Gastrocnemius medialis (tissue), 4 donors: ENCODE measurements around the gene KCNK3. TPM values are rescaled to one million over a fixed set of nuclear protein-coding genes. Genes with fewer than 3 reads are reported as not detected.

Experiments
- ATAC-seq, 2 donors: fragments of 150-250 bp; one replicate each; pipeline ENCODE4 v1.9.1; 2016
- DNase-seq, 2 donors: peaks; one replicate each; pipeline ENCODE4 v3.0.0-alpha.2; 2019
- H3K27ac ChIP-seq, 4 donors: fragments of 200-600 bp; sonication (generic); 1 replicate in 1 of 4; 2 replicates in 3 of 4; pipeline ENCODE4 v1.5.1; 2016 to 2018; ENCODE audit warnings: mild to moderate bottlenecking in 2 of 4, moderate library complexity in 1 of 4
- H3K27me3 ChIP-seq, 3 donors: fragments of 200-600 bp; sonication (generic) in 2 of 3; 1 replicate in 1 of 3; 2 replicates in 2 of 3; pipeline versions ENCODE4 v1.5.1 to v1.6.0; 2016 to 2019; ENCODE audit warnings: mild to moderate bottlenecking in 1 of 3, moderate library complexity in 1 of 3
- H3K36me3 ChIP-seq, 2 donors: fragments of 200-600 bp; sonication (generic) in 1 of 2; one replicate each; pipeline ENCODE4 v1.5.1; 2017 to 2018
- H3K4me1 ChIP-seq, 2 donors: fragments of 200-600 bp; sonication (generic) in 1 of 2; one replicate each; pipeline ENCODE4 v1.5.1; 2016 to 2017; ENCODE audit warnings: mild to moderate bottlenecking in 2 of 2
- H3K4me3 ChIP-seq, 4 donors: fragments of 200-600 bp; sonication (generic) in 3 of 4; 1 replicate in 1 of 4; 2 replicates in 3 of 4; pipeline ENCODE4 v1.5.1; 2016 to 2019; ENCODE audit warnings: mild to moderate bottlenecking in 2 of 4
- H3K9me3 ChIP-seq, 3 donors: fragments of 200-600 bp; sonication (generic) in 2 of 3; 1 replicate in 1 of 3; 2 replicates in 2 of 3; pipeline ENCODE4 v1.5.1; 2016 to 2019
- POLR2A ChIP-seq, 2 donors: fragments of 450-650 bp; IDR thresholded peaks; one replicate each; pipeline ENCODE4 v1.6.1; 2017; ENCODE audit warnings: antibody characterized with exemption in 2 of 2, mild to moderate bottlenecking in 2 of 2, moderate library complexity in 2 of 2
- in situ Hi-C, 4 donors: fragments of 200-750 bp; cut with MboI; loops; one replicate each; pipeline versions ENCODE4 v1.15.0 to v1.8.0; 2017; ENCODE audit warnings: low sequenced_read_pairs in 4 of 4
- intact Hi-C: fragments of 100-400 bp; cut with DNase I; formaldehyde crosslinking; loops from one replicate; pipeline ENCODE4 v1.15.1; 2023; ENCODE audit warnings: low total_unique reads
- total RNA-seq, 4 donors: library from RNA; depleted of rRNA; stranded (reverse); fragments of >200 nt; gene quantifications; one replicate each; pipeline versions ENCODE4 v1.1.0 to v1.2.3, GENCODE V29; 2016
- TF ChIP-seq, protein P1 (sequence below), 5 experiments: fragments of 450-650 bp in 3 of 5; fragments of 200-600 bp in 2 of 5; sonication (generic) in 2 of 5; IDR thresholded peaks in 4 of 5; conservative IDR thresholded peaks in 1 of 5; 1 replicate in 4 of 5; 2 replicates in 1 of 5; pipeline ENCODE4 v1.5.1; 2016 to 2019; ENCODE audit warnings: antibody characterized with exemption in 5 of 5, mild to moderate bottlenecking in 3 of 5, moderate library complexity in 3 of 5

KCNK3 gene
- total RNA-seq, 4 donors from 2014 or later = 0.80 to 11.6 (median 1.2) TPM

GRCh38 chr2:26672112-26672817, 20.3 kb upstream of the KCNK3 start:
- intact Hi-C loops (no loop called here), in situ Hi-C loops (no loop called here)
- no peaks in the 10 kb centered on the region for H3K9me3 ChIP-seq
- H3K36me3 ChIP-seq = no peaks in the 10 kb centered on the region
- H3K27ac ChIP-seq = no peak overlapping the region
- peaks cover 0 to 10% (median 0%) of the 10 kb centered on the region in 3 donors for H3K27me3 ChIP-seq
- ATAC-seq = no peak
- H3K4me1 ChIP-seq = no peaks in the 10 kb centered on the region
- H3K4me3 ChIP-seq = no peak overlapping the region
- TF ChIP-seq POLR2A (IDR thresholded peaks at IDR 0.05) = no peak
- TF ChIP-seq, protein P1, sequence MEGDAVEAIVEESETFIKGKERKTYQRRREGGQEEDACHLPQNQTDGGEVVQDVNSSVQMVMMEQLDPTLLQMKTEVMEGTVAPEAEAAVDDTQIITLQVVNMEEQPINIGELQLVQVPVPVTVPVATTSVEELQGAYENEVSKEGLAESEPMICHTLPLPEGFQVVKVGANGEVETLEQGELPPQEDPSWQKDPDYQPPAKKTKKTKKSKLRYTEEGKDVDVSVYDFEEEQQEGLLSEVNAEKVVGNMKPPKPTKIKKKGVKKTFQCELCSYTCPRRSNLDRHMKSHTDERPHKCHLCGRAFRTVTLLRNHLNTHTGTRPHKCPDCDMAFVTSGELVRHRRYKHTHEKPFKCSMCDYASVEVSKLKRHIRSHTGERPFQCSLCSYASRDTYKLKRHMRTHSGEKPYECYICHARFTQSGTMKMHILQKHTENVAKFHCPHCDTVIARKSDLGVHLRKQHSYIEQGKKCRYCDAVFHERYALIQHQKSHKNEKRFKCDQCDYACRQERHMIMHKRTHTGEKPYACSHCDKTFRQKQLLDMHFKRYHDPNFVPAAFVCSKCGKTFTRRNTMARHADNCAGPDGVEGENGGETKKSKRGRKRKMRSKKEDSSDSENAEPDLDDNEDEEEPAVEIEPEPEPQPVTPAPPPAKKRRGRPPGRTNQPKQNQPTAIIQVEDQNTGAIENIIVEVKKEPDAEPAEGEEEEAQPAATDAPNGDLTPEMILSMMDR (IDR thresholded peaks at IDR 0.05 in 4 of 5, conservative IDR thresholded peaks at IDR 0.05 in 1 of 5) = no peak
- DNase-seq = no peak

- Histone ChIP-seq H3K27me3 (peaks cover 0 to 10% (median 3%) of the 10 kb centered on the region in 3 donors), H3K36me3 (no peaks in the 10 kb centered on the region), H3K4me3 (no peak overlapping the region), H3K27ac (no peak overlapping the region), H3K9me3 (no peaks in the 10 kb centered on the region), H3K4me1 (no peaks in the 10 kb centered on the region)
- TF ChIP-seq POLR2A (IDR thresholded peaks at IDR 0.05) = no peak
- TF ChIP-seq, protein P1 (IDR thresholded peaks at IDR 0.05 in 4 of 5, conservative IDR thresholded peaks at IDR 0.05 in 1 of 5) = no peak
- ATAC-seq (no peak), DNase-seq (no peak)
- in situ Hi-C loops (no loop called here), intact Hi-C loops (no loop called here)
These were observed 19.6 kb upstream of the KCNK3 start for GRCh38 chr2:26672818-26673393.

DNA sequence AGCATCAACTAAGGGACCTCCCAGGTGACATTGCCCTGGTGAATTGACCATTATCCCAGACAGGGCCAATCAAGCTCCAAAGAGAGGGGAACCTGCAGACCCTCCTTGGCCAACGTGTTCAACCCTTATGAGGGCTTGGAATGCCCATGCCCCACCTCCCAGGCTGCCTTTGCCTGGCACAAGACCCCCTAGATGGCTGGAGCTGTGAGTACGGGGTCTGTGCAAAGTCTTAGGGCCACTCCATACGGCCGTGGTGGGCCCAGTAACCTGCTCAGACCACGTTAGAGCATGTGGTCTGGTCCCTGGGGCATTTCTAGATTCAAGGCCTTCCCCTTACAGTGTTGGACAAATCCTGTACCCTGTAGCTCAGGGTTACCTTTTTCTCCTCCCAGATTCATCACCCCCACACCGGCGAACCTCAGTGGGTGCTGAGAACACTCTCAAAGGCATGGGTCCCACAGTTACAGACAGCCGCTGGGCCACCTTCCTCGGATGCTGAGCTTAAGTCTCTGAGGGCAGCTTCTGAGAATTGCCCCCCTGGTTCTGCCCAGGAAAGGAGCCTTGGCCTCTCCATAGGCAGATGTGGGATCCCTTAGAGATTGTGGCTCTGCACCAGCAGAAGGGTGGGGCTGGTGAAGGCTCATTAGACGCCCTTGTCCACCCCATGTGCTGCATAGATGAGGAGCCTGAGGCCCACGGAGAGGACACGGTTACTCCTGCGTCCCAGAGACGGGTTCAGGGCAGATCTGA, 18.3 kb upstream of the KCNK3 start:
- H3K4me3 ChIP-seq = no peak overlapping the region
- no peaks in the 10 kb centered on the region for H3K4me1 ChIP-seq
- in situ Hi-C loops = no loop called here
- no peaks in the 10 kb centered on the region for H3K36me3 ChIP-seq
- no peak overlapping the region for H3K27ac ChIP-seq
- DNase-seq = no peak
- TF ChIP-seq POLR2A (IDR thresholded peaks at IDR 0.05) = no peak
- no peaks in the 10 kb centered on the region for H3K9me3 ChIP-seq
- H3K27me3 ChIP-seq = peaks cover 0 to 10% (median 3%) of the 10 kb centered on the region in 3 donors
- no peak for ATAC-seq
- intact Hi-C loops = no loop called here

GRCh38 chr2:26674771-26675170, 17.8 kb upstream of the KCNK3 start:
- ATAC-seq = no peak
- TF ChIP-seq, protein P1 (IDR thresholded peaks at IDR 0.05 in 4 of 5, conservative IDR thresholded peaks at IDR 0.05 in 1 of 5) = no peak
- no peak for TF ChIP-seq POLR2A (IDR thresholded peaks at IDR 0.05)
- intact Hi-C loops = no loop called here

GRCh38 chr2:26675651-26676255, 16.8 kb upstream of the KCNK3 start:
- intact Hi-C loops (no loop called here), in situ Hi-C loops (no loop called here)
- ATAC-seq = no peak

More at GRCh38 chr2:26674771-26675170, 17.8 kb upstream of the KCNK3 start:
- in situ Hi-C loops = no loop called here
- no peak overlapping the region for H3K4me3 ChIP-seq
- DNase-seq = no peak
- H3K27me3 ChIP-seq = peaks cover 0 to 6% (median 3%) of the 10 kb centered on the region in 3 donors
- H3K9me3 ChIP-seq = no peaks in the 10 kb centered on the region
- no peaks in the 10 kb centered on the region for H3K36me3 ChIP-seq
- H3K4me1 ChIP-seq = no peaks in the 10 kb centered on the region
- H3K27ac ChIP-seq = no peak overlapping the region

More at GRCh38 chr2:26675651-26676255, 16.8 kb upstream of the KCNK3 start:
- no peak overlapping the region for H3K27ac ChIP-seq
- DNase-seq = no peak
- no peaks in the 10 kb centered on the region for H3K9me3 ChIP-seq
- no peaks in the 10 kb centered on the region for H3K36me3 ChIP-seq
- H3K4me1 ChIP-seq = no peaks in the 10 kb centered on the region
- no peak for TF ChIP-seq POLR2A (IDR thresholded peaks at IDR 0.05)
- TF ChIP-seq, protein P1 (IDR thresholded peaks at IDR 0.05 in 4 of 5, conservative IDR thresholded peaks at IDR 0.05 in 1 of 5) = no peak
- H3K4me3 ChIP-seq = no peak overlapping the region
- H3K27me3 ChIP-seq = peaks cover 0 to 6% (median 3%) of the 10 kb centered on the region in 3 donors
